ENCODE data around the gene CUEDC1.
"Not testable (repeated sequence)": the region's sequence is repeated elsewhere in the genome, so short reads cannot be mapped to it uniquely, and the experiment has no call there.

The CUEDC1 gene

DNA sequence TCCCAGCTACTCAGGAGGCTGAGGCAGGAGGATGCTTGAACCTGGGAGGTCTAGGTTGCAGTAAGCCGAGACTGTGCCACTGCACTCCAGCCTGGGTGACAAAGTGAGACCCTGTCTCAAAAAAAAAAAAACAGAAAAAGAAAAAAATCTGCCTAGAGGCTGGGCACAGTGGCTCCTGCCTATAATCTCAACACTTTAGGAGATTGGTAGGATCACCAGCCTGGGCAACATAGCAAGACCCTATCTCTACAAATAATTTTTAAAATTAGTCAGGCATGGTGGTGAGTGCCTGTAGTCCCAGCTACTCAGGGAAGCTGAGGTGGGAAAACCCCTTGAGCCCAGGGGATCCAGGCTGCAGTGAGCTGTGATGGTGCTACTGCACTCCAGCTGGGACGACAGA lies 17.7 kb downstream of the CUEDC1 start:
- no peak for DNase-seq

GRCh38 chr17:57935833-57936807 lies 19.1 kb downstream of the CUEDC1 start:
- DNase-seq: no peak

DNA sequence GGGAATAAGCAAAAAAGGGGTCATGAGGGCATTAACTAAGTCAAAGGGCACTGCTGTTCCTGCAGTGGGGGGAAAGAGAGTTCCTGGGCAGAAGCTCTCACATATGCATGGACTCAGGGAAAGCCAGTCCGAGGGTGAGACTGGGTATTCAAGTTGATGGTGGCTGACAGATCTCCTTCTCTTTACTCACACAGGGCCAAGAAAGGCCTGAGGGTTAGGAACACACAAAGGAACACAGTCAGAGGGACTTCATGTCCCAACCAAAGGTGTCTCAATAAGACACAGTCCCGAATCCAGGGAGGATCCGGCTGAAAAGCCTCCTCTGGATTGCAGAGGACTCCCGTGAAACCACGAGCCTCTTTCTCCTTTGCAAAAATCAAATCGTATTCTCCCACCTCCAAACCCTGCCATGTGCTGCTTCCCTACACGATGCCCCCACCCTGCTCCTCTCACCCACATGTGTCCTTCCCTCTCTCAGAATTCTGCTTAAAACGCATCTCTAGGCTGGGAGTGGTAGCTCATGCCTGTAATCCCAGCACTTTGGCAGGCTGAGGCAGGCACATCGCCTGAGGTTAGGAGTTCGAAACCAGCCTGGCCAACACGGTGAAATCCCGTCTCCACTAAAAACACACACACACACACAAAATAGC lies 23.6 kb downstream of the CUEDC1 start:
- no peak for DNase-seq

- DNase-seq: no peak
These were observed 25.0 kb downstream of the CUEDC1 start for GRCh38 chr17:57930239-57930638.

- DNase-seq: peak; percentile 45
These were observed 25.8 kb downstream of the CUEDC1 start for GRCh38 chr17:57929386-57929785.

DNA sequence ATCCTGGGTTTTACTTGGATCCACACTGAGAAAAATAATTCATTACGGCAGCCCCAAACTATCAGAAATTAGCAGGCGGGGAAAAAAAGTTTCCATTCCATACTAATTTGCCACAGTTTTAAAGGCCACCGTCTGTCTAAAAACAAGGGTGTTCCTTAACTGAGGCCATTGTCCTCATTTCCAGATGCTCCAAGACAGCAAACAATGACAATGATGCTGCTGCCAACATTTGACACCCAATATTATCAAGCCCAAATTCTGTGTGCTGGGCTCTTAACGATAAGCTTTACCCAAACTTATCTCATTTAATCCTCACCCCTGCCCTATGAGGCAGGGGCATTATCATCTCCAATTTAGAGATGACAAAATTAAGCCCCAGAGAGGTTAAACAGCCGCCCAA lies 26.3 kb downstream of the CUEDC1 start:
- no peak for DNase-seq

GRCh38 chr17:57927048-57927723 lies 28.0 kb downstream of the CUEDC1 start:
- DNase-seq: no peak

GRCh38 chr17:57926723-57927047 lies 28.5 kb downstream of the CUEDC1 start:
- DNase-seq: no peak

DNA sequence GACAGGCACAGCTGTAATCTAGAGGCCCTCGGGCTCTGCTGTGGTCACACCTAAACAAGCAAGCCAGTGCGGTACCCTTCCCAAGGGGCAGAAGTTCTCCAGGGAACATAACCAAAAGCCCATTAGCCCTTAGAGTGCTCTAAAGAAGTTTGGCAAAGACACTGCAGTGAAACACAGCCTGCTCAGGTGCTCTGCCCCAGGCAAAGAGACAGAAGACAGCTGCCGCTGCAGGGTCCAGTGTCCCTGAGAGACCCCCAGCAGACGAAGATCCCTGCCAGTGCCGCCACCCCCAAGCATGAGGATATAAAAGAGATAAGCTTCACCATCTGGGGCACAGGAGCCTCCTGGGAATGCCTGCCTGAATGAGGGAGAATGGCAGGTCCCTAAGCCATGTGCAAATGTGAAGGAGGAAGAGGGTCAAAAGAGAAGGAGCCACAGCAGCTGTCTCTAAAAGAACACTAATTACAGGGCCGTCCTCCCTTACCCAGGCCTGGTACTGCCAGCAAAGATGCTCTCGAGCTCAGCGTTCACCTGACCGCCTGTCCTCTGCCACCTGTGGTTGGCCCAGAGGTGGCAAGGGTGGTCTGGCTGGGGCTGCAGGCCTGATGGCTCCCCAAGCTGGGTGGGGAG lies 29.7 kb downstream of the CUEDC1 start:
- no peak for DNase-seq

- no peak for DNase-seq
These were observed 30.5 kb downstream of the CUEDC1 start for GRCh38 chr17:57924677-57925076.

DNA sequence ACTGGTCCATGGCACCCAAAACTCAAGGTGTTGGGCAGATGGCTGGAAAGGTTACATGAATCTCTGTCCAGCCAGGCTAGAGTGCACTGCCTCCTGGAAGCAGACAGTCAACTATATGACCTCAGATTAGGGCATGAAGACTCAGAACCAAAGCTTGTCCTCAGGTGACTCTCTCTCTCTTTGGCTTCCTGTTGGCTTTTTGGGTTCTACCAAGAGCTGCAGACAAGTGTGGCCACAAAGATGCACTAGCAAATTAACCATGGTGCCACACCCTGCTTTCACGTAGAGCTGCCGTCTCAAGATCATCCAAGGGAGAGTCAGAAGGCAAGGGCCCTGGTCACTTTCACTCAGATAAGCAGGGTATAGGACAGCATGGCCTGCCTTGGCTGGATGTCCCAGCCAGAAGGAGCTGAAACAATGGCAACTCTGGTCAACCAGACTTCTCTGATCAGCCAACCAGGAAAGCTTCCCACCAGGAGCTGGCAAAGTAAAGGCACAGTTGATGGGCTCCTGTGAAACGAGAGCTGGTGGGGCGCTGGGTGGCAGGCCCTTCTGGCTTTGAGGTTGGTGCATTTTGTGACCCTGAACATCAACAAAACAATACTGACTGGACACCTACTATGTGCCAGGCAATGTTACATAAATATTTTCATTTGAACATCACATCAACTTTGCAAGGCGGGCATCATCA lies 31.9 kb downstream of the CUEDC1 start:
- DNase-seq: no peak

- DNase-seq: not testable (repeated sequence)
These were observed 32.5 kb downstream of the CUEDC1 start for GRCh38 chr17:57922745-57923144.

- no peak for DNase-seq
These were observed 34.1 kb downstream of the CUEDC1 start for GRCh38 chr17:57920916-57921703.

DNA sequence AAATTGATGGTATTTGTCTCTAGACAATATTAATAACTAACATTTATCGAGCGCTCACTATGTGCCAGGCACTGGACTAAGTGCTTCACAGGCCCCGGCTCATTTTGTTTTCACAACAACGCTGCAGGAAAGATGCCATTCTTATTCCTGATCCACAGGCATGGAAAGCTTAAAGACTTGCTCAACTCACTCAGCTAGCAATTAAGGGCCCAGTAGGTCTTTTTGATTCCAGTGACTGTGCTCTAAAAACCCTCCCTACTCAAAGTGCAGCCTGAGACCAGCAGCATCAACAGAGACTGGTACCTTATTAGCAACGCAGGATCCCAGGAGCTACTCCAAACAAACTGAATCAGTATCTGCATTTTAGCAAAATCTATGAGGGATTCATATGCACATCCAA lies 35.3 kb downstream of the CUEDC1 start:
- no peak for DNase-seq

GRCh38 chr17:57918017-57918895 lies 37.0 kb downstream of the CUEDC1 start:
- no peak for DNase-seq

GRCh38 chr17:57916925-57917858 lies 38.0 kb downstream of the CUEDC1 start:
- DNase-seq: peak; percentile 46

DNA sequence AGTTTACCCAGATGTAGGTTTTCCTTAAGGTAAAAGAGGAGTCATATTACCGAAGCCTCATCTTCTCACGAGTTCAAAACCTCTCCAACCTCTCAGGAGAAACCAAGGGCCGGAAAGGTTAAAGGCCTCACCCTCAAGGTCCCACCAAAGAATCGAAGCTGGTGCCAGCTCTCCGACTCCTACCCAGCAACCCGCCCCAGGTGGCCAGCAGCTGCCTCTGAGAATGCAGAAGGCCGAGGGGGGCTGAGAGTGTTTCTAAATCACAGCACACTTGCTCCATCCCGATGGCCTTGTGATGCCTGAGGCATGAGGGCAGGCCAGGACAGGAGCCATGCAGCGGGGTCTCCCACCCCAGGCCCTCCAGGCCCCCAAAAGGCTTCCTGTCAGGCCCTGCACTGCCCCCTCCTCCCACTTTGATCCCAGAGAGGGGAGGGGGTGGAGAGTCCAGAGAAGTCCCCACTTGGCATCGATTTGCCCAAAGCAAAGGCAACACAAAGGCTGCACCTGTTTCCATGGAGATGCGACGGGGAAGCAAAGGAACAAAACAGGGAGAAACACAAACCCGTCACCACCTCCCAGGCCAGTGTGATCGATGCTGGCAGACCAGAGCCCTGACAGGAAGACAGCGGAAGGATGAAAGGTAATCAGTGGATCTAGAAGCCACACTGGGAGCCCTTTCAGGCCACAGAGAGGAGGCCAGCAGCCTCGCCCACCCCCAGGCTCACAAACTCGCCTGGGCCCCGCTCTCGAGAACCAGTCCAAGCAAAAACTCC lies 39.0 kb downstream of the CUEDC1 start:
- DNase-seq: no peak

GRCh38 chr17:57915544-57915943 lies 39.7 kb downstream of the CUEDC1 start:
- DNase-seq: no peak

Measured in inflammatory macrophage treated with lipopolysaccharide for 4 hours (primary cell).